H1 (cell line): ENCODE measurements around the gene NR2F2. TPM values are rescaled to one million over a fixed set of nuclear protein-coding genes. Genes with fewer than 3 reads are reported as not detected.

Experiments
- CTCF ChIA-PET: fragments of 300-600 bp; sonication (Branson Sonifier 250); formaldehyde crosslinking; loops from one replicate; lab custom pipeline; 2021; ENCODE audit not compliant: partially characterized antibody; lab: Charles Lee
- POLR2A ChIA-PET: fragments of 300-600 bp; sonication (Branson Sonifier 250); formaldehyde crosslinking; loops from one replicate; lab custom pipeline; 2021; ENCODE audit warnings: inconsistent platforms; ENCODE audit not compliant: partially characterized antibody; lab: Charles Lee
- DNase-seq, 2 experiments: peaks; one replicate each; pipeline versions ENCODE4 v3.0.0 to v3.0.0-alpha.2; 2010 to 2022; ENCODE audit warnings: low spot score in 2 of 2, low read depth in 1 of 2, mixed read lengths in 1 of 2
- FAIRE-seq: peaks from 2 replicates; lab custom pipeline; 2011; peaks lifted over from hg19 to GRCh38; lab: Jason Lieb, UNC
- H2AFZ ChIP-seq: 2 replicates; pipeline ENCODE4 v1.8.1; 2012; ENCODE audit warnings: low read length, inconsistent platforms
- H2AK5ac ChIP-seq: 2 replicates; pipeline ENCODE4 v1.6.1; 2013; ENCODE audit warnings: low read depth, low read length
- H2BK120ac ChIP-seq: replicated peaks from 2 replicates; pipeline ENCODE3; 2013; ENCODE audit warnings: low read depth, low read length, inconsistent platforms
- H2BK12ac ChIP-seq: 2 replicates; pipeline ENCODE4 v1.6.1; 2013; ENCODE audit warnings: low read depth, low read length
- H2BK15ac ChIP-seq: 2 replicates; pipeline ENCODE4 v1.6.1; 2013; ENCODE audit warnings: low read length
- H2BK20ac ChIP-seq: 2 replicates; pipeline ENCODE4 v1.6.1; 2013; ENCODE audit warnings: low read length
- H2BK5ac ChIP-seq: 2 replicates; pipeline ENCODE4 v1.6.1; 2013; ENCODE audit warnings: low read depth, low read length
- H3K14ac ChIP-seq: 2 replicates; pipeline ENCODE4 v1.6.1; 2013; ENCODE audit warnings: inconsistent platforms; ENCODE audit not compliant: insufficient read length
- H3K18ac ChIP-seq: 2 replicates; pipeline ENCODE4 v1.6.1; 2013; ENCODE audit warnings: low read length; ENCODE audit errors: extremely low read depth
- H3K23ac ChIP-seq: 2 replicates; pipeline ENCODE4 v1.6.1; 2013; ENCODE audit warnings: inconsistent platforms; ENCODE audit not compliant: insufficient read length
- H3K23me2 ChIP-seq: 2 replicates; pipeline ENCODE4 v1.6.1; 2013; ENCODE audit warnings: low read depth, low read length
- H3K27ac ChIP-seq: 2 replicates; pipeline ENCODE4 v1.6.1; 2011; ENCODE audit warnings: low read depth, low read length, inconsistent platforms
- H3K27me3 ChIP-seq, 4 experiments: replicated peaks in 1 of 4; 1 replicate in 1 of 4; 2 replicates in 3 of 4; pipeline versions ENCODE4 v1.6.1 to v1.8.1; 2011 to 2013; ENCODE audit warnings: low read length in 3 of 4, mild to moderate bottlenecking in 3 of 4, inconsistent platforms in 2 of 4, mixed read lengths in 2 of 4, moderate library complexity in 1 of 4; ENCODE audit not compliant: control insufficient read depth in 3 of 4, insufficient read depth in 3 of 4; ENCODE audit errors: extremely low read depth in 1 of 4
- H3K36me3 ChIP-seq, 4 experiments: 2 replicates each; pipeline versions ENCODE4 v1.6.1 to v1.8.1; 2011 to 2013; ENCODE audit warnings: mild to moderate bottlenecking in 4 of 4, low read length in 3 of 4, moderate library complexity in 2 of 4, control low read depth in 1 of 4, inconsistent platforms in 1 of 4; ENCODE audit not compliant: insufficient read depth in 4 of 4, control insufficient read depth in 2 of 4
- H3K4ac ChIP-seq: replicated peaks from 2 replicates; pipeline ENCODE3; 2013; ENCODE audit warnings: low read length, low read depth, mixed read lengths, inconsistent platforms; ENCODE audit not compliant: insufficient read length
- H3K4me1 ChIP-seq, 4 experiments: replicated peaks in 1 of 4; 1 replicate in 1 of 4; 2 replicates in 3 of 4; pipeline versions ENCODE4 v1.6.1 to v1.8.1; 2011 to 2013; ENCODE audit warnings: low read length in 3 of 4, inconsistent platforms in 2 of 4, mixed read lengths in 1 of 4; ENCODE audit not compliant: insufficient read depth in 4 of 4, control insufficient read depth in 3 of 4
- H3K4me2 ChIP-seq, 2 experiments: 2 replicates each; pipeline versions ENCODE4 v1.6.1 to v1.8.1; 2011 to 2013; ENCODE audit warnings: low read depth in 2 of 2, low read length in 2 of 2, control low read depth in 1 of 2, inconsistent platforms in 1 of 2, mild to moderate bottlenecking in 1 of 2; ENCODE audit not compliant: insufficient read depth in 1 of 2
- H3K4me3 ChIP-seq, 4 experiments: fragments of 200-600, 300-600 bp in 1 of 4; sonication (generic), shearing (Covaris generic), sonication (Bioruptor Twin) in 1 of 4; 2 replicates each; pipeline versions ENCODE4 v1.5.1 to v1.8.1; 2011 to 2016; ENCODE audit warnings: low read length in 4 of 4, low read depth in 3 of 4, control low read depth in 2 of 4, inconsistent platforms in 2 of 4, mild to moderate bottlenecking in 2 of 4, mixed read lengths in 1 of 4, moderate library complexity in 1 of 4; ENCODE audit not compliant: insufficient read depth in 2 of 4; ENCODE audit errors: extremely low read depth in 1 of 4
- H3K56ac ChIP-seq: replicated peaks from 2 replicates; pipeline ENCODE3; 2013; ENCODE audit warnings: low read depth, mild to moderate bottlenecking, mixed read lengths, low read length, inconsistent platforms; ENCODE audit not compliant: insufficient read length
- H3K79me1 ChIP-seq: 2 replicates; pipeline ENCODE4 v1.6.1; 2013; ENCODE audit warnings: low read depth, low read length, control low read depth
- H3K79me2 ChIP-seq, 2 experiments: 2 replicates each; pipeline versions ENCODE4 v1.6.1 to v1.8.1; 2012 to 2013; ENCODE audit warnings: low read length in 2 of 2, mild to moderate bottlenecking in 2 of 2, inconsistent platforms in 1 of 2; ENCODE audit not compliant: insufficient read depth in 2 of 2, control insufficient read depth in 1 of 2
- H3K9ac ChIP-seq, 4 experiments: replicated peaks in 1 of 4; 1 replicate in 1 of 4; 2 replicates in 3 of 4; pipeline versions ENCODE4 v1.6.1 to v1.8.1; 2011 to 2013; ENCODE audit warnings: low read depth in 3 of 4, low read length in 3 of 4, control low read depth in 2 of 4, mild to moderate bottlenecking in 2 of 4, moderate library complexity in 2 of 4, inconsistent platforms in 1 of 4; ENCODE audit errors: extremely low read depth in 1 of 4
- H3K9me3 ChIP-seq, 2 experiments: 2 replicates each; pipeline versions ENCODE4 v1.6.1 to v1.8.1; 2012 to 2013; ENCODE audit warnings: mild to moderate bottlenecking in 2 of 2, moderate library complexity in 2 of 2, control low read depth in 1 of 2, inconsistent platforms in 1 of 2, low read depth in 1 of 2, low read length in 1 of 2, mixed read lengths in 1 of 2; ENCODE audit not compliant: insufficient read depth in 2 of 2
- H4K20me1 ChIP-seq, 2 experiments: replicated peaks in 1 of 2; 2 replicates each; pipeline versions ENCODE3 to v1.8.1; 2011 to 2013; ENCODE audit warnings: inconsistent platforms in 2 of 2, low read length in 2 of 2, mild to moderate bottlenecking in 1 of 2; ENCODE audit not compliant: insufficient read depth in 2 of 2, control insufficient read depth in 1 of 2
- H4K5ac ChIP-seq: 2 replicates; pipeline ENCODE4 v1.6.1; 2013; ENCODE audit warnings: low read length, low read depth, mixed read lengths, inconsistent platforms; ENCODE audit not compliant: insufficient read length
- H4K8ac ChIP-seq: 2 replicates; pipeline ENCODE4 v1.8.0; 2013; ENCODE audit warnings: mild to moderate bottlenecking, moderate library complexity, low read length, inconsistent platforms; ENCODE audit not compliant: insufficient read depth; ENCODE audit errors: extremely low read depth
- H4K91ac ChIP-seq: replicated peaks from 2 replicates; pipeline ENCODE3; 2013; ENCODE audit warnings: low read length, mixed read lengths, inconsistent platforms; ENCODE audit not compliant: insufficient read length
- ATF2 ChIP-seq: IDR thresholded peaks from 2 replicates; pipeline ENCODE4 v1.6.1; 2012; ENCODE audit warnings: low read length, inconsistent platforms
- CBX8 ChIP-seq: fragments of 300-800, 300-1000 bp; sonication (generic); IDR thresholded peaks from 2 replicates; pipeline ENCODE4 v1.7.1; 2016; ENCODE audit warnings: low read depth, low read length, borderline replicate concordance
- CREB1 ChIP-seq: IDR thresholded peaks from 2 replicates; pipeline ENCODE4 v1.6.1; 2012; ENCODE audit warnings: inconsistent platforms
- JUN ChIP-seq: IDR thresholded peaks from 2 replicates; pipeline ENCODE4 v1.6.1; 2011; ENCODE audit warnings: low read depth, mild to moderate bottlenecking, improper control_type of control experiment, low read length
- PHF8 ChIP-seq: fragments of 200-600 bp; sonication (generic); conservative IDR thresholded peaks from 2 replicates; pipeline ENCODE4 v1.7.1; 2012; ENCODE audit warnings: low read depth, mild to moderate bottlenecking, inconsistent platforms, low read length, moderate library complexity
- RAD21 ChIP-seq, 2 experiments: IDR thresholded peaks in 1 of 2; conservative IDR thresholded peaks in 1 of 2; 2 replicates each; pipeline ENCODE4 v1.6.1; 2011; ENCODE audit warnings: low read depth in 2 of 2, low read length in 2 of 2, improper control_type of control experiment in 1 of 2, inconsistent platforms in 1 of 2, mild to moderate bottlenecking in 1 of 2, moderate library complexity in 1 of 2
- SIN3A ChIP-seq, 2 experiments: IDR thresholded peaks in 1 of 2; conservative IDR thresholded peaks in 1 of 2; 2 replicates each; pipeline ENCODE4 v1.6.1; 2011 to 2012; ENCODE audit warnings: low read length in 2 of 2, improper control_type of control experiment in 1 of 2, low read depth in 1 of 2, mild to moderate bottlenecking in 1 of 2
- SP1 ChIP-seq: IDR thresholded peaks from 2 replicates; pipeline ENCODE4 v1.6.1; 2011; ENCODE audit warnings: low read depth, low read length
- SRF ChIP-seq: IDR thresholded peaks from 2 replicates; pipeline ENCODE4 v1.6.1; 2011; ENCODE audit warnings: mild to moderate bottlenecking, low read depth, low read length, moderate library complexity
- SUZ12 ChIP-seq: fragments of 200-600 bp; sonication (generic); IDR thresholded peaks from 2 replicates; pipeline ENCODE4 v1.6.1; 2012; ENCODE audit warnings: mild to moderate bottlenecking, inconsistent platforms, low read length, moderate library complexity, mixed read lengths
- TAF7 ChIP-seq: optimal IDR thresholded peaks from 2 replicates; pipeline ENCODE3; 2011; ENCODE audit warnings: low read depth, mild to moderate bottlenecking, inconsistent platforms, low read length, moderate library complexity, borderline replicate concordance
- TCF12 ChIP-seq: IDR thresholded peaks from 2 replicates; pipeline ENCODE4 v1.6.1; 2011; ENCODE audit warnings: low read depth, mild to moderate bottlenecking, low read length
- WGBS, 2 experiments: shearing (Covaris generic) in 1 of 2; methylation state at CpG; one replicate each; pipeline versions ENCODE4 v1.1.6 to v1.1.7; 2013 to 2015; ENCODE audit warnings: low lambda C conversion rate in 2 of 2, mixed read lengths in 2 of 2, inconsistent platforms in 1 of 2, low coverage in 1 of 2, missing lambda C conversion rate in 1 of 2; ENCODE audit not compliant: insufficient replicate concordance in 2 of 2, insufficient coverage in 1 of 2, insufficient read length in 1 of 2; ENCODE audit errors: extremely low coverage in 1 of 2, missing lambda C conversion rate in 1 of 2; 5-methylcytosine and 5-hydroxymethylcytosine counted together
- polyA plus RNA-seq, 7 experiments: library from polyadenylated mRNA; depleted of rRNA in 3 of 7; stranded (reverse) in 5 of 7; unstranded in 2 of 7; fragments of >200 nt in 5 of 7; fragments of 200-250 nt in 2 of 7; gene quantifications; 1 replicate in 5 of 7; 2 replicates in 1 of 7; 4 replicates in 1 of 7; pipeline versions ENCODE4 v1.2.1 to v1.2.3, GENCODE V29; 2011 to 2013; ENCODE audit warnings: missing spikeins in 2 of 7, mixed read lengths in 2 of 7
- total RNA-seq: library from RNA; stranded (reverse); fragmentation: NEBNext Ultra II Directional; extraction: Animal tissue kit (Norgen Biotek cat#: 25700); gene quantifications from 2 replicates; pipeline ENCODE4 v1.2.1, GENCODE V29; 2021

NR2F2 gene
- total and polyA plus RNA-seq, 2 of the 8 experiments (the other 6 are each of a cell fraction or from before 2014, with no cell fraction given): 0.03 TPM; not detected in 1

GRCh38 chr15:96307856-96308394 lies 22.6 kb upstream of the NR2F2 start:
- H3K9me3 ChIP-seq: no peaks in the 10 kb centered on the region
- no peak overlapping the region for H4K5ac ChIP-seq
- no peaks in the 10 kb centered on the region for H3K79me2 ChIP-seq
- H3K27me3 ChIP-seq: no peaks in the 10 kb centered on the region; a peak in 1 of 7 replicates
- H2BK120ac ChIP-seq: no peak overlapping the region
- H3K18ac ChIP-seq: no peak overlapping the region
- no peak overlapping the region for H2BK12ac ChIP-seq
- no peak overlapping the region for H2AFZ ChIP-seq
- no peak overlapping the region for H2BK5ac ChIP-seq
- CTCF ChIA-PET: interaction anchor here (0.6 kb wide), 1 partner anchor 13 kb away, joined by 5 read pairs; no protein-coding TSS in a partner anchor
- no peaks in the 10 kb centered on the region for H4K20me1 ChIP-seq
- H3K14ac ChIP-seq: no peak overlapping the region
- H3K56ac ChIP-seq: no peak overlapping the region
- H3K79me1 ChIP-seq: no peaks in the 10 kb centered on the region
- POLR2A ChIA-PET: interaction anchor here (0.6 kb wide), 1 partner anchor 11 kb away, joined by 3 read pairs; no protein-coding TSS in a partner anchor
- no peak overlapping the region for H3K9ac ChIP-seq
- no peak overlapping the region for H2BK15ac ChIP-seq
- DNase-seq (no peak), FAIRE-seq (no peak)
- no peaks in the 10 kb centered on the region; the same call in 1 of the 2 replicates for H3K23me2 ChIP-seq
- H3K36me3 ChIP-seq: no peaks in the 10 kb centered on the region
- no peak overlapping the region for H3K4me3 ChIP-seq
- H3K4ac ChIP-seq: no peak overlapping the region
- no peak overlapping the region for H2AK5ac ChIP-seq
- H2BK20ac ChIP-seq: no peak overlapping the region
- H4K91ac ChIP-seq: no peak overlapping the region
- H3K4me1 ChIP-seq: no peaks in the 10 kb centered on the region; a peak in 1 of 7 replicates
- no peak overlapping the region for H3K23ac ChIP-seq
- no peak overlapping the region for H3K4me2 ChIP-seq
- WGBS, 2 experiments: 92% methylated on average over 5 of the region's 5 CpGs; no CpG with 5 or more reads in 1 of the 2 experiments
- no peak overlapping the region for H4K8ac ChIP-seq
- no peak overlapping the region for H3K27ac ChIP-seq
- TF ChIP-seq SP1: no peak
- TF ChIP-seq TAF7: no peak
- TF ChIP-seq SRF: no peak
- TF ChIP-seq CREB1: no peak
- no peak for TF ChIP-seq SUZ12
- no peak for TF ChIP-seq ATF2
- TF ChIP-seq TCF12: no peak
- TF ChIP-seq RAD21 (IDR thresholded peaks at IDR 0.05 in 1 of 2, conservative IDR thresholded peaks at IDR 0.05 in 1 of 2; ENCODE audit: low read depth in 2 of 2, low read length in 2 of 2): no peak
- TF ChIP-seq JUN: no peak
- no peak for TF ChIP-seq PHF8
- no peak for TF ChIP-seq SIN3A (conservative IDR thresholded peaks at IDR 0.05 in 1 of 2, IDR thresholded peaks at IDR 0.05 in 1 of 2; ENCODE audit: low read depth in 1 of 2, low read length in 2 of 2)
- TF ChIP-seq CBX8: no peak
